Lung (tissue), 12 donors: Measurements from ENCODE around the gene SLC35G1. TPM values are rescaled to one million over a fixed set of nuclear protein-coding genes. Genes with fewer than 3 reads are reported as not detected.

ENCODE experiments used
- ATAC-seq: fragments of 200-7000 bp; cut with Tn5 transposase; one replicate; pipeline ENCODE4 v1.9.1; 2020; ENCODE audit warnings: moderate number of reproducible peaks; ENCODE audit not compliant: insufficient read depth, low FRiP score
- DNase-seq, 3 donors: peaks; one replicate each; pipeline ENCODE4 v3.0.0-alpha.2; 2013 to 2017
- H3K27ac ChIP-seq, 2 donors: one replicate each; pipeline ENCODE4 v1.5.1; 2013; ENCODE audit warnings: mild to moderate bottlenecking in 2 of 2, moderate library complexity in 2 of 2, control low read depth in 1 of 2, inconsistent platforms in 1 of 2, low read depth in 1 of 2, low read length in 1 of 2
- H3K27me3 ChIP-seq, 3 donors: one replicate each; pipeline ENCODE4 v1.5.1; 2013; ENCODE audit warnings: low read length in 2 of 3; ENCODE audit not compliant: control insufficient read depth in 3 of 3, insufficient read depth in 3 of 3
- H3K36me3 ChIP-seq, 4 donors: one replicate each; pipeline ENCODE4 v1.5.1; 2013; ENCODE audit warnings: low read length in 4 of 4, mild to moderate bottlenecking in 1 of 4, moderate library complexity in 1 of 4; ENCODE audit not compliant: control insufficient read depth in 4 of 4, insufficient read depth in 4 of 4
- H3K4me1 ChIP-seq, 5 donors: one replicate each; pipeline ENCODE4 v1.5.1; 2013; ENCODE audit warnings: low read length in 5 of 5, mild to moderate bottlenecking in 2 of 5, moderate library complexity in 1 of 5; ENCODE audit not compliant: control insufficient read depth in 5 of 5, insufficient read depth in 5 of 5
- H3K4me3 ChIP-seq: one replicate; pipeline ENCODE4 v1.5.1; 2013; ENCODE audit warnings: mild to moderate bottlenecking, control low read depth, moderate library complexity
- H3K9ac ChIP-seq, 2 donors: one replicate each; pipeline ENCODE4 v1.5.1; 2013; ENCODE audit warnings: low read length in 2 of 2, control low read depth in 1 of 2; ENCODE audit not compliant: insufficient read depth in 1 of 2
- H3K9me3 ChIP-seq, 4 donors: one replicate each; pipeline ENCODE4 v1.5.1; 2013; ENCODE audit warnings: low read length in 3 of 4, mild to moderate bottlenecking in 1 of 4, moderate library complexity in 1 of 4; ENCODE audit not compliant: control insufficient read depth in 4 of 4, insufficient read depth in 3 of 4
- WGBS, 2 donors: extraction: QIAGEN DNeasy Blood & Tissue Kit; methylation state at CpG; one replicate each; pipeline ENCODE4 v1.1.7; 2013; 5-methylcytosine and 5-hydroxymethylcytosine counted together
- polyA plus RNA-seq, 2 donors: library from polyadenylated mRNA; stranded (reverse); fragments of 200-250 nt; gene quantifications; one replicate each; pipeline ENCODE4 v1.2.1, GENCODE V29; 2013
- total RNA-seq, 2 donors: library from RNA; depleted of rRNA in 1 of 2; stranded (reverse); fragments of >200 nt in 1 of 2; gene quantifications; one replicate each; pipeline ENCODE4 v1.2.1, GENCODE V29; 2014 to 2021
- TF ChIP-seq, protein P1 (sequence below): IDR thresholded peaks from 2 replicates; pipeline ENCODE4 v1.5.1; 2012; ENCODE audit warnings: mild to moderate bottlenecking; ENCODE audit errors: control extremely low read depth, extremely low read depth
- donor health status: control.
- donor health status: control.
- donor health status: Bipolar disorder and iron deficiency.
- donor health status: healthy.
- donor health status: DM: yes; HTN: yes; CAD: no.

SLC35G1 gene
- total and polyA plus RNA-seq, 4 donors, result 1.6 to 3.8 (median 2.0) TPM

DNA sequence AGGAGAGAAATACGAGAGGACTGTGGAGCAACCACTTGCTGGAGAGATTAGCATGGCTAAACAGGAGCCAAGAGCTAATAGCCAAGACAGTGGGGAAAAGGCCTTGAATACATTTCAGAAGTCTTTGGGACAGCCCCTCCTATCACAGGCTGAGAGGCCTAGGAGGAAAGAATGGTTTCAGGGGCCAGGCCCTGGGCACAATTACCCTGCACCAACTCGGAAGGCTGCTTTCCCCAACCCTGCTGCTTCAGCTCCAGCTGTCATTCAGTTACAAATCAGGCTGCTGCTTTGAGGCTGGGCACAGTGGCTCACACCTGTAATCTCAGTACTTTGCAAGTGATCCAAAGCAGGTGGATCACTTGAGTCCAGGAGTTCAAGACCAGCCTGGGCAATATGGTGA is 32.0 kb upstream of the SLC35G1 start:
- no peak for DNase-seq
- ATAC-seq, result no peak
- H3K27ac ChIP-seq, result no peak overlapping the region
- no peak overlapping the region for H3K4me3 ChIP-seq
- no peak overlapping the region for H3K9ac ChIP-seq
- H3K27me3 ChIP-seq, result no peaks in the 10 kb centered on the region
- H3K36me3 ChIP-seq, result no peaks in the 10 kb centered on the region
- TF ChIP-seq, protein P1, sequence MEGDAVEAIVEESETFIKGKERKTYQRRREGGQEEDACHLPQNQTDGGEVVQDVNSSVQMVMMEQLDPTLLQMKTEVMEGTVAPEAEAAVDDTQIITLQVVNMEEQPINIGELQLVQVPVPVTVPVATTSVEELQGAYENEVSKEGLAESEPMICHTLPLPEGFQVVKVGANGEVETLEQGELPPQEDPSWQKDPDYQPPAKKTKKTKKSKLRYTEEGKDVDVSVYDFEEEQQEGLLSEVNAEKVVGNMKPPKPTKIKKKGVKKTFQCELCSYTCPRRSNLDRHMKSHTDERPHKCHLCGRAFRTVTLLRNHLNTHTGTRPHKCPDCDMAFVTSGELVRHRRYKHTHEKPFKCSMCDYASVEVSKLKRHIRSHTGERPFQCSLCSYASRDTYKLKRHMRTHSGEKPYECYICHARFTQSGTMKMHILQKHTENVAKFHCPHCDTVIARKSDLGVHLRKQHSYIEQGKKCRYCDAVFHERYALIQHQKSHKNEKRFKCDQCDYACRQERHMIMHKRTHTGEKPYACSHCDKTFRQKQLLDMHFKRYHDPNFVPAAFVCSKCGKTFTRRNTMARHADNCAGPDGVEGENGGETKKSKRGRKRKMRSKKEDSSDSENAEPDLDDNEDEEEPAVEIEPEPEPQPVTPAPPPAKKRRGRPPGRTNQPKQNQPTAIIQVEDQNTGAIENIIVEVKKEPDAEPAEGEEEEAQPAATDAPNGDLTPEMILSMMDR, result no peak
- WGBS, 2 donors, result 88 to 93% methylated on average over 2 of the region's 2 CpGs
- H3K9me3 ChIP-seq, result no peaks in the 10 kb centered on the region
- no peaks in the 10 kb centered on the region for H3K4me1 ChIP-seq

DNA sequence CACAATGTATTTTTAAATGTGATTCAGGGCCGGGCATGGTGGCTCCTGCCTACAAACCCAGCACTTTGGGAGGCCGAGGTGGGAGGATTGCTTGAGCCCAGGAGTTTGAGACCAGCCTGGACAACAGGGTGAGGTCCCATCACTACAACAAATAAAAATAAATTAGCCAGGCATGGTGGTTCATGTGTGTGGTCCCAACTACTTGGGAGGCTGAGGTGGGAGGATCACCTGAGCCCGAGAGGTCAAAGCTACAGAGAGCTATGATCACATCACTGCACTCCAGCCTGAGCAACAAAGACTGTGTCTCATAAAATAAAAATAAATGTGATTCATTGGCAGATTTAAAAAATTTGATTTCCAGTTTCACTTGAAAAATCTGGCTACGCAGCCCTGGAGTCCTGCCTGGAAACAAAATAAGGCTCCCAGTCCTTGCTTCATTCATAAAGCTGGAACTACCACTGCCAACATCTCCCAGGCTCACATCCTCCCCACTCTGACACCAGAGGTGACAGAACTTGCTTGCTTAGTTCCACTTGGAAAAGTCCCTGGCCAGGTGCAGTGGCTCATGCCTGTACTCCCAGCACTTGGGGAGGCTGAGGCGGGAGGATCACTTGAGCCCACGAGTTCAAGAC is 27.9 kb upstream of the SLC35G1 start:
- Histone ChIP-seq H3K36me3 (no peaks in the 10 kb centered on the region), H3K9me3 (peaks cover 0 to 3% (median 0%) of the 10 kb centered on the region in 4 donors), H3K4me3 (no peak overlapping the region), H3K4me1 (no peaks in the 10 kb centered on the region), H3K27ac (no peak overlapping the region), H3K9ac (no peak overlapping the region), H3K27me3 (no peaks in the 10 kb centered on the region)
- DNase-seq (no peak), ATAC-seq (no peak)
- WGBS, 2 donors, result 83 to 84% methylated on average over 6 of the region's 6 CpGs
- TF ChIP-seq, protein P1, result no peak

DNA sequence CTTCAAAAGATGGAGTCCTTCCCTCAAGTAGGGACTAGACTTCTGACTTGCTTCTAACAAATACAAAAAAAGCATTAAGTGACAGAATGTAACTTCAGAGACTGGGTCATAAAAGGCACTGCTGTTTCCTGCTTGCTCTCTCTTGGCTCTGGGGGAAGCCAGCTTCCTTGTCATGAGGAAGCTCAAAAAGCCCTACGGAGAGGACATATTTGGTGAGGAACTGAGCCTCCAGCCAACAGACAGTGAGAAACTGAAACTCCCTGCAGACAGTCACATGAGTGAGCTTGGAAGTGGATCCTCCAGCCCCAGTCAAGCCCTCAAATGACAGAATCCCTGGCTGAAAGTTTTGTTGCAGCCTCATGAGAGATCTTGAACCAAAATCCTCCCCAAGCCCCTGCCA is 26.3 kb upstream of the SLC35G1 start:
- WGBS, 2 donors, result 45 to 61% methylated on average over 1 of the region's 1 CpG
- H3K4me3 ChIP-seq, result no peak overlapping the region
- H3K9me3 ChIP-seq, result peaks cover 0 to 3% (median 0%) of the 10 kb centered on the region in 4 donors
- TF ChIP-seq, protein P1, result no peak
- H3K36me3 ChIP-seq, result no peaks in the 10 kb centered on the region
- no peak overlapping the region for H3K27ac ChIP-seq
- H3K27me3 ChIP-seq, result no peaks in the 10 kb centered on the region
- no peak for ATAC-seq
- no peaks in the 10 kb centered on the region for H3K4me1 ChIP-seq
- DNase-seq, result no peak
- H3K9ac ChIP-seq, result no peak overlapping the region
